RCC 7860 (cell line): Measurements from ENCODE around the gene SMIM12.
"Not testable (repeated sequence)": the region's sequence is repeated elsewhere in the genome, so short reads cannot be mapped to it uniquely, and the experiment has no call there.

Experiments used
- DNase-seq: peaks from one replicate; pipeline ENCODE4 v3.0.0-alpha.2; 2015; ENCODE audit warnings: low spot score
- FAIRE-seq: peaks from 2 replicates; lab custom pipeline; 2012; peaks lifted over from hg19 to GRCh38; lab: Jason Lieb, UNC

The SMIM12 gene

DNA sequence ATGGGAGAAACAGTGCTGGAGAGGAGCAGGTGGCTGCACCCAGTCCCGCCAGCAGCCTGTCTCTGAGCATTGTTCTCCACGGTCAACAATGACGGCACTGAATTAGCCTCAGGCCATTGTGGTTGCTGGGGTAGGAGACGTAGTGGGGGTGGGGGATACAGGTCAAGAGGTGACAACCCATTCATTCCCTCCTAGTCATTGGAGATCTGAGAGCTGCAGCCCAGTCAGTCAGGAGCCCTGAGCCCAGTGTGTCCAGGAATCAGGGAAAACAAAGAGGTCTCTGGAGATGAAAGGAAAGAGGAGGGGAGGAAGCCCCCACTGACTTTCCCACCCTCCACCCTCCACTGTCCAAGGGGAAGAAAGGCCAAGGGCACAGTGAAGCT, 15.3 kb downstream of the SMIM12 start:
- FAIRE-seq (no peak), DNase-seq (no peak)

DNA sequence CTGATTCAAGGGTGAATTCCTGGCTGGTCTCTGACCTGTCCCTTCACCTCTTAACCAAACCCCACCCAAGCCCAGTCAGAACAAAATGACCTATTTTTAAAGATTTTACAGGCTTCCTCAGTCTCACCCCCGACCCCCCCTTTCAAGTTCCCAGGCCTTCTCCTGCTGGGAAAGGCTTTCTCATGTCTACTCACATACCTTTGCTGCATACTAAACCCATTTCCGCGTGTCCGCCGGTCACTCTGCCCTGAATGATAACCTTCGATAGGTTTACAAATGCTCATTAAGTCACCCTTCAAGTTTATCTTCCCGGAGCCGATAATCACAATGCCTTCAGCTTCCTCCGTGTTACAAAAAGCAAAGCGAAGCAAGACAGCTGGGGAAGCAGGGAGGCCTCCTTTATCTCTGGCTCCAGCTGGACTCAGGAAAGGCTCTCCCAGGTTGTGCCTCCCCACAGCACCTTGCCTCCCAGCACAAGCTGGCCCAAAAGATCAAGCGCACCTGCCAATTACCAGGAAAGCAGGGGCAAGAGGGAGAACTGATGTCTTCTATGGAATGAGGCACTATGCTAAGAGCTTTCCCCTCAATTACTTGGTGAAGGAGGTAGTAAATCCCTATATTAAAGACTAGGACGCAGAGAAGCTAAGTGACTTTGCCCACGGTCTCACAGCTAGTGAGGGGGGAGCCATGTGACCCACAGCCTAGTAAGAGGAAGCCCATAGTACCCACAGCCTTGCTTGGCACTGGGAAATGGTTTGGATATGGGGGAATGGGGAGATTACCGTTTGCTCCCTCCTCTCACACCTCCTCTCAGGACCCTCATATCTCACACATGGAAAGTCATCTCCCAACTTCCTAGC, 15.9 kb downstream of the SMIM12 start:
- DNase-seq (no peak), FAIRE-seq (no peak)

DNA sequence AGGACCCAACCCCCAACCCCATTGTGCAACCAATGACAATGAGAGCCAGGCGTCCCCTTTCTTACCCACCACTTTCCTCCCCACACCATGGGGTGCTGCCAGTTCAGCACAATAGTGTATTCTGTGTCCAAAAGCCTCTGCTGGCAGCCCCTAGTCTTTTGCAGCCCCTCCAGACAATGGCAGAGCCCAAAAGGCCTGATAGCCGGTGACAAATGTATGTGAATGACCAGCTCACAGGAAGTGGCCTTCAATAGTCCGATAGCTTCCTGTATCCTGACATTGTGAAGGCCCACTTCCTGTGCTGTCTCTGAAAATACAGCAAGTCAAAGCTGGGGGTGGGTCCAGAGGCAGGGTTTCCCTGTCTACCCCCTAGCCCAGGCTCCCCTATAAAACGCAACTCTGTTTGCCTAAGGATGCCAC, 16.6 kb downstream of the SMIM12 start:
- no peak for FAIRE-seq
- no peak for DNase-seq

DNA sequence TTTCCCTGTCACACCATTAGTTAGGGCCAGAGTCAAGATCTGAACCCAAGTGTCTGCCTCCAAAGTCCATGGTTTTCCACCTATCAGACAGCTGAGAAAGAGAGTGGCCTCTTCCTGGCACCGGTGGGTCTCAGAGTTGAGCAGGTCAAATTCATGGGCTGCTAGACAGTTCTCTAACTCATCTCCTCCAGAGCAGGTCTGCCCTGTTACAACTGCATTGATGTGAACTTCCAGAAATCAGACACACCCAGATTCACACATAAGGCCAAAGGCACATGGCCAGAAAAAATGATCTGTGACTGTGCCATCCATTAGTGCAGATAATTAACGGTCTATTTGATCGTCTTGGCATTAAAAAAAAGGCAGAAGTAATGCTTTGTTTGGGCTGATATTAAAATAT, 17.5 kb downstream of the SMIM12 start:
- FAIRE-seq, result no peak
- DNase-seq, result no peak

DNA sequence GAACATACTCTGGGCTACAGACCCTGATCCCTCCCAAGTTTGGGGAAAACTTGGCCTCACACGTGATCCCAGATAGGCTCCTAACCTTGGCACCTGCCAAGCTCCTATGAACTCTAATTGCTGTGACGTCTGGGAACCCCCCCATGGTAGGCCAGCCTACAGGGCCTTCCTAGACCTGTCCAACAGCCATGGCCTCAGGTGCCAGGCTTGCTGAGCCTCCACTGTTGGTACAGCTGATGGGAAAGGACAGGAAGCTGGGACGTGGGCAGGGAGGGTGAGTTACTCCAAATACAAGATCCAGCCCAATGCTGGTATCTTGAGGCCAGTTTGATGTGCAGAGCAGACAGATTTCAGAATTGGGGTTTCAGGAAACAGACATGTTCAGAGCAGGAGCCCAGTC, 19.1 kb downstream of the SMIM12 start:
- FAIRE-seq, result no peak
- DNase-seq, result no peak

DNA sequence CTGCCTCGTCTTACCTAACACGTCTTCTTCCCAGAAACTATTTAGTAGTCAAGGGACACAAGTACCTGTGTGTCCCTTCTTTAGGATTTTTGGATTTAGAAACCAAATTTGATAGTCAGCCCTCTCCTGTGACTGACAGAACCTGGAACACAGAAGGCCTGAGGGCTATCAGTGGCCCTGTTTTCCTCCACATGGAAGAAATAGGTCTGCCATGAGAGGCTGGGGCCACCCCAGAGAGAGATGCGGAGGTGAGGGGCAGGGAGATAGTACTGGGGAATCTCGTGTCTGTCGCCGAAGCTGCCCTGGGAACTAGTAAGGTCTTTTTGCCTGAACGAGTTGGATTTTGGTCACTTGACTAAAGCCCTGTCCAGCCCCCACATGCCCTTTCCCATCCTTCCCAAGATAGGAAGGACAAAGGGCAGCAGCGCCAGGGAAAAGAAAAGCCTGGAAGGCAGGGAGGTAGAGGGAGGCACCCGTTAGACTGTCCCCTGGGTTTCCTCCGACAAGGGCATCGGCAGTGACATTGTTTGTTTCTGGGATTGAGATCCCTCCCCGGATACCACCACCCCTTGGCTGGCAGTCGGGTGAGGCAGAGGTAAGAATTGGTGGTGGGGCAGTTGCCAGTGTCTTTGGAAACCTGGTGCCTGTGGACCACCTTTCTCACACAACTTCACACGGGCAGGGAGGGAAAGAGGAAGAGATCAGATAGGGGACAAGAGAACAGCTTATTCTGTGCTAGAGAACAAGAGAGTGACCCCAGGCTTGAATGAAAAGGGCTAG, 19.8 kb downstream of the SMIM12 start:
- DNase-seq (no peak), FAIRE-seq (no peak)

DNA sequence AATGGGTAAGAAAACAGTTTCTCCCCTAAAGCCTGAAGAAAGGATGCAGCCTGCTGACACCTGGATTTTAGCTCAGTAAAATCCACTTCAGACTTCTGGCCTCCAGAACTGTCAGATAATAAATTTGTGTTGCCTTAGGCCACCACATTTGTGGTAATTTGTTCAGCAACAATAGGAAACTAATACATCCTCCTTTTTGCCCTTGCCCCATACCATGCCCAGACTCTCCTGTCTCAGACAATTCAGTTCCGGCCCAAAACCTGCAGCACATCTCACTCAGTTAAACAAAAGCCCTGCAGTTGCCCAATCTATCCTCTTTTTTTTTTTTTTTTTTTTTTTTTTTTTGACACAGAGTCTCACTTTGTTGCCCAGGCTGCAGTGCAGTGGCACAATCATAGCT, 25.8 kb downstream of the SMIM12 start:
- no peak for FAIRE-seq
- DNase-seq, result no peak

DNA sequence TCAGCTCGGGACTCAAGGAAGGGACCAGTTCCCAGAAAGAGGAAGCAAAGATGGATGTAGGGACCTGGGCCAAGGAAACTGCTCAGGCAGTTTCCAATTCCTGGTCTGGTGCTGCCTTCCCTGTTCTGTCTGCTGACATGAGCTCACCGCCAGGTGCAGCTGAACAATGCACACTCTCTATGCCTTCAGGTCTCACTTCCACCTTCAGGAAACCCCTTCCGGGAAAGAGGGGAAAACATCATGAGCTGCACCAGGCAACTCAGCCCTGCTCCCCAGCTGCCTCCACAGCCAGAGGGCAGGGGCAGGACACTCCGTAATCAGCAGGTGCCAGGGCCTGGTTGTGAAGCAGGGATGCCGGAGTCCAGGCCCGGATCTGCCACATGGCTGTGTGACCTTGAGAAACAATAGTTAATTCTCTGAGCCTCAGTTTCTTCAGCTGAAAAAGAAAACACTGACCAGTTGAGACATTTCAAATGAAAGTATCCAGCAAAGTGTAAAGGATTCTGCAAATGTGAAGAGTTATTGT, 27.8 kb downstream of the SMIM12 start:
- no peak for DNase-seq
- no peak for FAIRE-seq

DNA sequence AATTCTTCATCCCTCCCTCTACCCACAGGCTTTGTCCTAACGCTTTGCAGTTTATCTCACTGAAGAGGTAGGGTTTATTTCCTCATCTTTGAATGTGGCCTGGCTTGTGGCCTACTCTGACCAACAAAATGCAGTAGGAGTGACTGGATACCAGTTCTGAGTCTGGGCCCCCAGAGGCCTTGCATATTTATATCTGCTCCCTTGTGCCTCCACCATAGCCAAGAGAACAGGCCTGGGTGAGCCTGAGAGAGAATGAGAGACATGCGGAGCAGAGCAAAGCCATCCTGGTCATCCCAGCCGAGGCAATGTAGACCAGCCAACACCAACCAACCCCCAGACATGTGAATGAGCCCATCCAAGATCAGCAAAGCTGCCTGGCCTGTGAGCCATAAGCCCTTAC, 30.3 kb downstream of the SMIM12 start:
- DNase-seq (no peak), FAIRE-seq (no peak)

DNA sequence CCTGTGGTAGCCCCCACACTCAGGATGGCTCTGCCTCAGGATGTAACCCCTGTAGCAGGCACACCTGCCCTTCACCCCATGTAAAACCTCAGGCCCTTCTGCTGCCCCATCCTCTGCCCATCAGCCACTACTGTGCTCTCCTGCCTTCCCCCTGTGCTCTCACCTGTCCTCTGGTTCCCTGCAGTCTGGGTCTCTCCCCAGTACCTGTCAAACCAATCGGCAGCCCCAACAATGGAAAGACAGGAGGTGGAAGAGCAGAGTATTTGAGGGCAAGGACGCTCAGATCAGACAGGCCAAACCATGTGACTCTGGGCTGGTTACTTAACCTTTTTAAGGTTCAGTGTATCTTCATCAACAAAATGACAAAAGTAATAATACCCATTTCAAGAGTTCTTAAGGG, 30.9 kb downstream of the SMIM12 start:
- DNase-seq (no peak), FAIRE-seq (no peak)

DNA sequence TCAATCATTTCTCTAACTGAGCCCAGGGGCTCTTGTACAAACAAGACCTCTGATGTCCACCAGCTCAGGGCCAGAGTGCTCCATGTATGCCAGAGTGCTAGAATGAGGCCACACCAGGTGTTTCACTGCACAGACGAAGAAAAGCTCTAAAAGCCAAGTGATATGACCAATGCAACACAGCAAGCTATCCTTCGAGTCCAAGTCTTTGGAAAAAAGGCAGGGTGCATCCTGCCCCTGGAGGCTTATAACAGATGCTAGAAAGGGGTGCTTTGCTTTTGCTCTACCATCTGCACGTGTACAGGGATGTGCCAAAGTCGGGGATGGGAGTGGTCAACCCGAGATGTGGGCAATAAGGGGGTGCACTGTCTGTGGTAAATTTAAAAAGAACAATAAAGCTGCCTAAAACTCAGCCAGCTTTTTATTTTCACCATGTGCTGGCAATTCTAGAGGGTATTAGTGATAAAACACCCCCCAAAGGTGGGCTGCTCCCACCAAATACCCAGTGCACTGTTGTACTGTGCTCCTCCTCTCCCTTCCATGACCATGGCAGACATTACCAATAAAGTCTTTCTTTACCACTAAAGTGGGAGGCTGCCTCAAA, 32.1 kb downstream of the SMIM12 start:
- DNase-seq (no peak), FAIRE-seq (no peak)

DNA sequence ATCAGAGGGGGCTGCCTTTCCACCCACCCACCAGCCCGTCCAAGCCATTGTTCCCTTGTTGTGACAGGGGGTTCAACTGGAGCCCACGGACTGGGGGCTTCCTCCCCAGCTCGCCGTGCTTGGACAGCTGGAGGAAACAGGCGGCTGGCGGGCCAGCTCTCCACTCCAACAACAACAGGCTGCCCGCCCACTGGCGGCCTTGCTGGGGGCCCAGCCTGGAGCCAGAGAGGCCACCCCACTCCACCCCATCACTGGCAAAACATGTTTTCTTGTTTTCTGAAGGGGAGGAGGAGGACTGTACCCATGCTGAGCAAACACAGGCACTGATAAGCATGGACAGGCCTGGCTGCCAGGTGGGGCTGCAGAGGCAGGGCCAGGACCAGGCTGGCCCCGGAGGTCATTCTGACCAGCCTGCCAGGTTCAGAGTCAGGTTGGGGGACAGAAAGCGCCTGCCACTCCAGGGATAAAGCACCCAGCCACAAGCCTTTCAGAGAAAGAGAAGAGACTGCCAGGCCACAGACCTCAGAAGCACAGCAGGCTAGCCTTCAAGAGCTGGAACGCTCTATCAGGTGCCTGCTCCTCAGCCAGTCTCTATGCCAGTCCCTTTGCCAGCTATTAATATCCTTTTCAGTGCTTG, 34.0 kb downstream of the SMIM12 start:
- no peak for FAIRE-seq
- DNase-seq, result no peak

DNA sequence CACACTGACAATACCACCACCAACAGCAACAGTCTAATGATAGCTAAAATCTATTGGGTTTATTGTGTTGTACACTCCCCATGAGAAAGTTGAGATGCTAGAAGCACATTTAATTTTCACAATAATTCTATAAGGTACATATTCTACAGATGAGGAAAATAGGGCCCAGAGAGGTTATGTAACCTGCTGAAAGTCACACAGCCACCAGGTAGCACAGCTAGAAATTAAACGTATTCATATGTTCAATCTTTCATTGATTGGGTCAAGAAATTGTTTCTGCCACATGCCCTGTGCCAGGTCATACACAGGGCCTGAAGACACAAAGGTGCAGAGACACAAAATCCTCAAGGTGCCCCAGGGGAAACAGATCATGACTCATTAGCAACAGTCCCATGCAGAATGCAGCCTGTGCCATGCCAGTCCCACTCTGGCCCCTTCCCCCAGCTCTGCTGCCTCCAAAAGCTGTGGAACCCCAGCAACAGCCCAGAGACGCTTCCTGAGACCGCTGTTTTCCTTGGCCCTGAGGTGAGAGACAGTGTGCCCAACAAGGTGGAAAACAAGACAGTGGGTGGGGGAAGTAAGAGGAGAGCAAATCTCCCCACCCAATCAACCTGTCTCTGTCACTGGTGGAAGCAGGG, 34.6 kb downstream of the SMIM12 start:
- FAIRE-seq, result no peak
- no peak for DNase-seq

DNA sequence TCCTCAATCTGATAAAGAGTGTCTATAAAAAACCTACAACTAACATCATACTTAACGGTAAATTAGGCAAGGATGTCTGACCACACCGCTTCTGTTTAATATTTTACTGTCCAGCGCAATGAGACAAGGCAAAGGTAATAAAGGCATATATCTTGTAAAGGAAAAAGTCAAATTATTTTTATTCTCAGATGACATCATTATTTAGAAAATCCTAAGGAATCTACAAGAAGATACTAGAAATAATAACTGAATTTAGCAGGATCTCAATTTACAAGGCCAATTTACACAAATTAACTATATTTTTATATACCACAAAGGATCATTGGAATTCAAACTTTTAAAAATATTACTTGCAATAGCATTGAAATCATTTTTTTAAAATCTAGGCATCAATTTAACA, 37.3 kb downstream of the SMIM12 start:
- FAIRE-seq, result no peak

DNA sequence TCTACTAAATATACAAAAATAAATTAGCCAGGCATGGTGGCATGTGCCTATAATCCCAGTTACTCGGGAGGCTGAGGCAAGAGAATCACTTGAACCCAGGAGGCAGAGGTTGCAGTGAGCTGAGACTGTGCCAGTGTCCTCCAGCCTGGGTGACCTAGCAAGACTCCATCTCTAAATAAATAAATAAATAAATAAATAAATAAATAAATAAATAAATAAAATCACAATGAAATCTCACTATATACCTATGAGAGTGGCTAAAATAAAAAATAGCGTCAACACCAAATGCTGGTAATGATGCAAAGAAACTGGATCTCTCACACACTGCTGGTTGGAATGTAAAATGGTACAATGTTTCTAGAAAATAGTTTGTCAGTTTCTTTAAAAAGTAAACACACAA, 40.7 kb downstream of the SMIM12 start:
- DNase-seq, FAIRE-seq: not testable (repeated sequence)

More for the DNA sequence above, 37.3 kb downstream of the SMIM12 start:
- no peak for DNase-seq

DNA sequence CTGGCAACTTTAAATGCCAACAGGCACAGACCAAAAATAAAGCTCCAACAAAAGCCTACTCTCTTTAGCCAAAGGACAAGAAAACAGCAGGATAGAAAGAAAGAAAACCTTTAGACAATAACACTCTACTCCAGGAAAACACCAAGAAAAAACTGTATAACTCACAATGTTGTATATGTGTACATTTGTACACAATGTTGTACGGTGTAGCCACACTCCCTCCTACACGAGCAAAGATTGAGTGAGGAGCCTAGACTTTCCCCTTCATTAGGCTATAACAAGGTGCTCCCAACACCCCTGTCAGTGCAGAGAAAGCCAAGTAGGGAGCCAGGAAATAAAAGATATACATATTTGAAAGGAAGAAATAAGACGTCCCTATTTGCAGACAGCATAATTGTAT, 42.8 kb downstream of the SMIM12 start:
- FAIRE-seq (no peak), DNase-seq (no peak)

DNA sequence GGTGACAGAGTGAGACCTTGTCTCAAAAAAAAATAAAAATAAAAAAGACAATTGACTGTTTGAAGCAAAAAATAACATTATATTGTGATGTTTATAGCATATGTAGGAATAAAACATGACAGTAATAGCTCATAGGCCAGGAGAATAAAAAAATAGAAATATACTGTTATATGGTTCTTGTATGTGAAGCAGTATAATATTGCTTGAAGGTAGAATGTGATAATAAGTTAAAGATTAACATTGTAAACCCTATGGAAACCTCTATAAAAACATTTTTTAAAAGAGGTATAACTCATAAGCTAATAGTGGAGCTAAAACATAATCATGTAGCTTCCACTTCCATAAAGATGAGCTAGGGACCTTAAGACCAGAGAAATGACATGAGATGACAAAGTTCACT, 43.2 kb downstream of the SMIM12 start:
- no peak for FAIRE-seq

DNA sequence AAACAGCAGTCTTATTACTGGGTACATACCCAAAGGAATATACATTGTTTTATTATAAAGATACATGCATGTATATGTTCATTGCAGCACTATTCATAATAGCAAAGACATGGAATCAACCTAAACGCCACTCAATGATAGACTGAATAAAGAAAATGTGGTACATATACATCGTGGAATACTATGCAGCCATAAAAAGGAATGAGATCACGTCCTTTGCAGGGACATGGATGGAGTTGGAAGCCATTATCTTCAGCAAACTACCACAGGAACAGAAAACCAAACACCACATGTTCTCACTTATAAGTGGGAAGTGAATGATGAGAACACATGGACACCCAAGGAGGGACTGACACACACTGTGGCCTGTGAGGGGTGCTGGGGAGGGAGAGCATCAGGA, 48.8 kb downstream of the SMIM12 start:
- DNase-seq, FAIRE-seq: not testable (repeated sequence)

More for the DNA sequence above, 43.2 kb downstream of the SMIM12 start:
- DNase-seq, result no peak

DNA sequence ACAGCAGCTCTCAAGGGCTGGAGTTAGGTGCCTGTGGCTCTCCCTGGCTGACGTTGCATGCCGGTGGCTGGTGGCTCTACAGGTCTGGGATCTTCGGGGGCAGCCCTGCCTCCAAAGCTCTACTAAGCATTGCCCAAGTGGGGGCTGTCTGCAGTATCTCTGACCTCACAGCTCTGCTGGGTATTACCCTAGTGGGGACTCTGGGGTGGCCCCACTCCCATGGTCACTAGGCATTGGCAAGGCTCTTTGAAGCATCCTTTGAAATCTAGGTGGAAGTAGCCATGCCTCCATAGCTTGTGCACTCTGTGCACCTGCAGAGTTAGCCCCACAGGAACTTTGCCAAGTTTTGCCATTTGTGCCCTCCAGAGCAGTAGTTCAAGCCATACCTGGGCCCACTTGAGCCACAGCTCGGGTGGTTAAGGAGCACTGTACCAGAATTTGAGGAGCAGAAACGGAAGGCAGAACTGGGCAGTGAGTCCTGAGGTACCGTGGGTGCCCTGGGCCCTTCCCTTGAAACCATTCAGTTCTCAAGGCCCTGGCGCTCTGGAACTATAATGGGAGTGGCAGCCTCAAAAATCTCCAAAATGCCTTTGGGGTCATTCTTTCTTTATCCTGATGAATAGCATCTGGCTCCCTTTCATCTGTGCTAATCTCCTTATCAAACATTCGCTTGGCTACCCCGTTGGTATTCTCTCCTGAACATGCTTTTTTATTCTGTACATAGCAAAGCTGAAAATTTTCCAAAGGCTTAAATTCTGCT, 51.3 kb downstream of the SMIM12 start:
- DNase-seq (no peak), FAIRE-seq (no peak)

DNA sequence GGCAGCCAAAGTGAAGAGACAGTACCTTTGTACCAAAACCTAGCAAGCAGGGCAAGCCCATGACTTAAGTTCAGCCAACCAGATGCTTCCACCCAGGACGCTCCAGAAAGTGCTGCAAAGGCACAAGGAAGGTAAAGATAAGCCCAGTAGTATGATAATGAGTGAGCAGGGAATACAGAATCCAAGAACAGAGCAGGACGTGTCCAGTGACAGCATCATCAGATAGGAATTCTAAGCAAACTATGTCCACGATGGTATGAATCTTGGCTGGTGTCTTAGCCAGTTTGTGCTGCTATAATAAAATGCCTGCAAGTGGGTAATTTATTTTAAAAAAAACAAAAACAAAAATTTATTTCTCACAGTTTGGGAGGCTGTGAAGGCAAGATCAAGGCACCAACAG, 53.2 kb downstream of the SMIM12 start:
- no peak for FAIRE-seq
- DNase-seq, result no peak
